Thyroid gland (tissue), 4 donors: ENCODE results near the gene PLPP3. TPM values are rescaled to one million over a fixed set of nuclear protein-coding genes. Genes with fewer than 3 reads are reported as not detected.

Experiments used
- DNase-seq, 2 donors: peaks; one replicate each; pipeline ENCODE4 v3.0.0-alpha.2; 2019
- H3K27ac ChIP-seq, 3 donors: fragments of 200-600 bp; sonication (generic); 1 replicate in 2 of 3; 2 replicates in 1 of 3; pipeline ENCODE4 v1.5.1; 2016 to 2019; ENCODE audit warnings: mild to moderate bottlenecking in 1 of 3, moderate library complexity in 1 of 3
- H3K27me3 ChIP-seq: fragments of 200-600 bp; sonication (generic); one replicate; pipeline ENCODE4 v1.5.1; 2019
- H3K36me3 ChIP-seq, 2 donors: fragments of 200-600 bp; sonication (generic); one replicate each; pipeline ENCODE4 v1.5.1; 2016 to 2019
- H3K4me1 ChIP-seq, 2 donors: fragments of 200-600 bp; sonication (generic); one replicate each; pipeline ENCODE4 v1.5.1; 2017 to 2019
- H3K4me3 ChIP-seq, 3 donors: fragments of 200-600 bp; sonication (generic); replicated peaks in 1 of 3; 1 replicate in 2 of 3; 2 replicates in 1 of 3; pipeline ENCODE4 v1.5.1; 2016; ENCODE audit warnings: mild to moderate bottlenecking in 1 of 3
- H3K9me3 ChIP-seq: fragments of 200-600 bp; sonication (generic); one replicate; pipeline ENCODE4 v1.5.1; 2017
- POLR2A ChIP-seq, 2 donors: fragments of 450-650 bp; IDR thresholded peaks; one replicate each; pipeline ENCODE4 v1.6.1; 2017; ENCODE audit warnings: antibody characterized with exemption in 2 of 2, mild to moderate bottlenecking in 2 of 2, moderate library complexity in 1 of 2
- WGBS, 2 donors: methylation state at CpG; one replicate each; pipeline ENCODE4 v1.1.5; 2017; 5-methylcytosine and 5-hydroxymethylcytosine counted together
- intact Hi-C: fragments of 100-400 bp; cut with DNase I; formaldehyde crosslinking; loops from one replicate; pipeline ENCODE4 v1.15.1; 2023
- total RNA-seq, 4 donors: library from RNA; depleted of rRNA; stranded (reverse); fragments of >200 nt; gene quantifications; one replicate each; pipeline ENCODE4 v1.2.3, GENCODE V29; 2016
- TF ChIP-seq, protein P1 (sequence below), 6 experiments: fragments of 200-600 bp in 3 of 6; fragments of 450-650 bp in 3 of 6; sonication (generic) in 3 of 6; IDR thresholded peaks; one replicate each; pipeline ENCODE4 v1.5.1; 2016 to 2019; ENCODE audit warnings: antibody characterized with exemption in 6 of 6, mild to moderate bottlenecking in 2 of 6, inconsistent platforms in 1 of 6, moderate library complexity in 1 of 6

The PLPP3 gene
- total RNA-seq, 4 donors from 2014 or later = 257 to 764 (median 675) TPM

DNA sequence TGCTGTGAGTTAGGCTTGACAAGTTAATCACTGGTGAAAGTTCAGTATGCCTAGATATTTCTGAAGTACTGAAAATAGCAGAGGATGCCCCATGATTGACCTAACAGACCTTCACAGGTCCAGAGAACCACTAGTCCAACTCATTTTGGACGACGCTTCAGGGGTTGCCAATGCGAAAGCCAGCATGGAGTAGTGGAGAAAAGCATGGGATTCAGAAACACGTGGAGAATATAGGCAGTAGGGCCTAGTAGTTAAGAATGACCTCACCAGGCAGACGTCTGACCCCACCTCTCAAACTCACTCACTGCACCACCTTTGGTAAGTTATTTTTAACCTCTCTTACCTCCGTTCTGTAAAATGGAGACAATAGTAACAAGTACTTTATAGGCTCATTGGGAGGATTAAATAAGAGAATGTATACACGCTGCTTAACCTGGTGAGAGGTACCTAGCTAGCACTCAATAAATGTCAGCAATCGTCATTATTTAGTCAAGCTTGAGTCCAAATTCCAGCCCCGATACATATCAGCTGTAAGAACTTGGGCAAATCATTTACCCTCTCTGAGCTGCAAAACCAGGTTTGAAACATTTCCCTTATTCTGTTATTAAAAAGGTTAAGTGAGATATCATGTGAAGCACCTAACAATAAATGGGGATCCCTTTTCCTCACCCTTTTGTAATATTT is 13.2 kb downstream of the PLPP3 start:
- Histone ChIP-seq H3K27ac (peak overlapping the region; percentile 30 to 98 (median 60)), H3K9me3 (no peaks in the 10 kb centered on the region)
- 44 to 52% methylated on average over 9 of the region's 9 CpGs for WGBS, 2 donors

DNA sequence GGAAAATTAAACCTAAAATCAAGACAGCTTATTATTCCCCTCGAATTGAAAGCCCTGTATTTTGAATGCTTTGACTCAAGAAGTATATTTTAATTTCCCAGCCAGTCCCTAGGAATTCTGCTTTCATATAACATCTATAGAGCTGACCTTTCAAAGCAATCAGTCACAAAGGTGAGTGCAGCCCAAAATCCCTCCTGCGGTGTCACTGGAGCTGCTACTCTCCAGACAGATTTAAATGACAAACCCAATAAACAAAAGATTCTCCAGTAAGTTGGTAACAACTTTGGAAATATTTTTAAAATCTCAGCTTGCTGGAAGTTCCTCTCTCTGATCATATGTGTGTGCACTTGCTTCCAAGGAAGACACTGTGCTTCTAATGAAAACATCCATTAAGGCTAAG is 14.7 kb downstream of the PLPP3 start:
- H3K4me3 ChIP-seq = no peak overlapping the region
- no peaks in the 10 kb centered on the region for H3K27me3 ChIP-seq
- 13 to 48% methylated on average over 2 of the region's 2 CpGs for WGBS, 2 donors
- peak overlapping the region; percentile 30 to 98 (median 60) for H3K27ac ChIP-seq
- peaks cover 80 to 85% of the 10 kb centered on the region in 2 donors for H3K4me1 ChIP-seq
- intact Hi-C loops = no loop called here
- no peak for DNase-seq
- no peaks in the 10 kb centered on the region for H3K36me3 ChIP-seq
- H3K9me3 ChIP-seq = no peaks in the 10 kb centered on the region
- TF ChIP-seq, protein P1, sequence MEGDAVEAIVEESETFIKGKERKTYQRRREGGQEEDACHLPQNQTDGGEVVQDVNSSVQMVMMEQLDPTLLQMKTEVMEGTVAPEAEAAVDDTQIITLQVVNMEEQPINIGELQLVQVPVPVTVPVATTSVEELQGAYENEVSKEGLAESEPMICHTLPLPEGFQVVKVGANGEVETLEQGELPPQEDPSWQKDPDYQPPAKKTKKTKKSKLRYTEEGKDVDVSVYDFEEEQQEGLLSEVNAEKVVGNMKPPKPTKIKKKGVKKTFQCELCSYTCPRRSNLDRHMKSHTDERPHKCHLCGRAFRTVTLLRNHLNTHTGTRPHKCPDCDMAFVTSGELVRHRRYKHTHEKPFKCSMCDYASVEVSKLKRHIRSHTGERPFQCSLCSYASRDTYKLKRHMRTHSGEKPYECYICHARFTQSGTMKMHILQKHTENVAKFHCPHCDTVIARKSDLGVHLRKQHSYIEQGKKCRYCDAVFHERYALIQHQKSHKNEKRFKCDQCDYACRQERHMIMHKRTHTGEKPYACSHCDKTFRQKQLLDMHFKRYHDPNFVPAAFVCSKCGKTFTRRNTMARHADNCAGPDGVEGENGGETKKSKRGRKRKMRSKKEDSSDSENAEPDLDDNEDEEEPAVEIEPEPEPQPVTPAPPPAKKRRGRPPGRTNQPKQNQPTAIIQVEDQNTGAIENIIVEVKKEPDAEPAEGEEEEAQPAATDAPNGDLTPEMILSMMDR (IDR thresholded peaks at IDR 0.05) = no peak
- no peak for TF ChIP-seq POLR2A (IDR thresholded peaks at IDR 0.05)

More for the DNA sequence above, 13.2 kb downstream of the PLPP3 start:
- intact Hi-C loops = no loop called here
- Histone ChIP-seq H3K4me1 (peaks cover 86 to 92% of the 10 kb centered on the region in 2 donors), H3K27me3 (no peaks in the 10 kb centered on the region), H3K36me3 (no peaks in the 10 kb centered on the region), H3K4me3 (no peak overlapping the region)
- TF ChIP-seq, protein P1 (IDR thresholded peaks at IDR 0.05) = no peak
- no peak for TF ChIP-seq POLR2A (IDR thresholded peaks at IDR 0.05)
- no peak for DNase-seq

DNA sequence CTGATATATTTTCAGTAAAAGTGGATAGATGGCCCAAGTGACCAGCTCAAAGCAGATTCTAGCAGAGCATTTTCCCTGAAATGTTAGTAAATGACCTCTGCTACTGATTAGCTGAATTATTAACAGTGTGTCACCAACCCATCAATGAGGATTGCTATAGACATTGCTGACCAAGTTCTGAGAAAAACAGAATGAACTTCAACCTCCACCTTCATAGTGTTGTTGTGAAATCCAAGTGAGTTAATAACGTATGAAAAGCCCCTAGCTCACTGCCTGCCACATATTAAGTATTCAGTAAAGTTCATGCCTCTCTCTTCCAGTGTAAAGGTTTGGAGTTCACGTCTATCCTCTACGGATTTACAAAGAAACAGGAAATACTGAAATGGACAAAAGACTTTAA is 15.8 kb downstream of the PLPP3 start:
- WGBS, 2 donors = 53 to 60% methylated on average over 3 of the region's 3 CpGs
- H3K4me1 ChIP-seq = peaks cover 74 to 79% of the 10 kb centered on the region in 2 donors

DNA sequence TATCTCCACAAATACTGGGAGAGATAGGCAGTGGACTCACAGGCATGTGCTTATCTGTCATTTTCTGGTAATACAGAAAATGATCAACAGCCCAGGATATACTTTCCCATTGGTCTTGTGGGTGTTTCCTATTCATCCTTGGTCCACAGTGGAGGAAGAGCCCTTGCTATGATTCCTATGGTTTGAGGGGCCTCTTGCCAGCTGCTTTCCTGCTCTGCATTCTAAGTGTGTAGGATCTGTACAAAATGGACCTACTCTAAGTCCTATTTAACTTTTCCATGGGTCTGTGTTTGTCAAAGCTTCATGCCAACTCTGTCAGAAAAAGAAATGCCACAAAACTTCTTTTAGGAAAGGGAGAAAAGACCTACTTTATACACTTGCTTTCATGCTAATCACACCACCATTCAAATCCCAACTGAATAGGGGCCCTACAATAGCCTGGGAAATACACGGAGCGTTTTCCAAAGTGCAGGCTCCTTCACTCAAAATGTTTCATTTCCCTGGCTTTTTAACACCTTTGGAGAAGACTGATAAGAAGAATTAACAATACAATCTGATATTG is 16.4 kb downstream of the PLPP3 start:
- TF ChIP-seq, protein P1 (IDR thresholded peaks at IDR 0.05) = no peak
- TF ChIP-seq POLR2A (IDR thresholded peaks at IDR 0.05) = no peak
- H3K27ac ChIP-seq = peak overlapping the region in 2 of 3 donors; percentile 19 to 57
- no peaks in the 10 kb centered on the region for H3K27me3 ChIP-seq
- DNase-seq = no peak
- 33 to 46% methylated on average over 2 of the region's 2 CpGs for WGBS, 2 donors
- intact Hi-C loops = no loop called here
- H3K4me1 ChIP-seq = peaks cover 74 to 79% of the 10 kb centered on the region in 2 donors
- no peak overlapping the region for H3K4me3 ChIP-seq
- H3K9me3 ChIP-seq = no peaks in the 10 kb centered on the region
- no peaks in the 10 kb centered on the region for H3K36me3 ChIP-seq

More for the DNA sequence above, 15.8 kb downstream of the PLPP3 start:
- Histone ChIP-seq H3K27me3 (no peaks in the 10 kb centered on the region), H3K4me3 (no peak overlapping the region), H3K36me3 (no peaks in the 10 kb centered on the region), H3K27ac (peak overlapping the region in 2 of 3 donors; percentile 19 to 57), H3K9me3 (no peaks in the 10 kb centered on the region)
- no peak for TF ChIP-seq POLR2A (IDR thresholded peaks at IDR 0.05)
- TF ChIP-seq, protein P1 (IDR thresholded peaks at IDR 0.05) = no peak
- intact Hi-C loops = no loop called here
- no peak for DNase-seq
